Nucleus accumbens (tissue), 56 donors: ENCODE data around the gene GARNL3.

Experiments used
- DNase-seq, 56 donors: peaks; one replicate each; lab custom pipeline; 2025; lab: John Stamatoyannopoulos, UW

The GARNL3 gene

GRCh38 chr9:127305206-127305837 lies 40.7 kb downstream of the GARNL3 start:
- no peak for DNase-seq

DNA sequence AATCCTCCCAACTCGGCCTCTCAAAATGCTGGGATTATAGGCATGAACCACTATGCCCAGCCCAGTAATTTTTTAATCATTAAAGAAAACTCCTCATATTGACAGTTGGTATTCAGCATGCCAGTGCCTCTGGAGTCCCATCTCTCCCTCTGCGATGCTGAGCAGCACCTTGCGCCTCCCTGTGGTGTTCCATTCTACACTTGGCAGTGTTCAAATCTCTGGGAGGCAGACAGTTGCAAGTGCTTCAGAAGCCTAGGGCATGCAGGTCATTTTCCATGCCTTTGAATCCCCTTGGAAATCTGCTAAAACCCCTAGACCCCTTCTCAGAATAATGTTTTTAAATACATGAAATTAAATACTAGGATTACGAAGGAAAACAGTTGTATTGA lies 41.3 kb downstream of the GARNL3 start:
- DNase-seq: no peak

GRCh38 chr9:127307802-127308201 lies 43.2 kb downstream of the GARNL3 start:
- peak in 6 of 56 donors; percentile 10 to 37 (median 14) for DNase-seq

- DNase-seq: no peak
These were observed 44.3 kb downstream of the GARNL3 start for GRCh38 chr9:127308652-127309434.

DNA sequence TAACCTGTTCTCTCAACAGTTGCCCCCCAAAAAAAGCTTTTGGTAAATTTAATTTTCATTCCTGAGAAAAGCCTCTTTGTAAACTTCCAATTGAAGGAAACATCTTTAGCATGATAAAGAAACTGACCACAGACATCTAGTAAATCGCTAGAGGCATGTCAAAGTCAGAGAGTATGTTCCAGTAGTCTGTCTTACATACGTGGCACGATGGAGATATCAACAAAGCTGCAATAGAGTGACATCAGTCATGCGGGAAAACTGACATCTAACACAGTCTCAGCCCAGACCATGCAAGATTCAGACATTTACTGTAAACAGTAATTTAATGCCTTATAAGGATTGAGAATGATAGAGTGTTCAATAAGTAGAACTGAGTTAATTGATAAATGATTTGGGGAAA lies 45.1 kb downstream of the GARNL3 start:
- DNase-seq: no peak

DNA sequence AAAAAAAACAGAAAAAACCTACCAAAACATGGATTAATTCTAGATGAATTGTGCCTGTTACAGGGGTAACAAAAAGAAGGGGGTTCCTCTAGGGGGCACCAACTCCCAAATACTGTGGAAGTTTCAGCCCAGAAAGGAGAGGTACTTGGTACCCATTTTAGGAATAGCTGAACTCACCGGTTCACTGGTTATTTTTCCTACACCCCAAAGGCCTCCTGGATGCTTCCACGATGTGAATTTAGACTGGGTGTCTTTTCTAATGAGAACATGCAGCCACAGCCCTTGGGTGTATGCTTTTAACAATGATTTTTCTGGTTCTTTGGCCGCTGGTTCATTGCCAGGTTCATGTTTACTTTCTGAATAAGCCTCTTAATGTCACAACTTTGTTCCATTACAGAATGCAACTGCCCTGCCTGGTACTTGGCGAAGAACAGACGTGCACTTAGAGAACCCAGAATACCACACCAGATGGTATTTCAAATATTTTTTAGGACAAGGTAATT lies 46.7 kb downstream of the GARNL3 start:
- peak in 2 of 56 donors; percentile 4 to 6 for DNase-seq

- no peak for DNase-seq
These were observed 48.5 kb downstream of the GARNL3 start for GRCh38 chr9:127313042-127313560.

GRCh38 chr9:127314911-127315310 lies 50.3 kb downstream of the GARNL3 start:
- no peak for DNase-seq

DNA sequence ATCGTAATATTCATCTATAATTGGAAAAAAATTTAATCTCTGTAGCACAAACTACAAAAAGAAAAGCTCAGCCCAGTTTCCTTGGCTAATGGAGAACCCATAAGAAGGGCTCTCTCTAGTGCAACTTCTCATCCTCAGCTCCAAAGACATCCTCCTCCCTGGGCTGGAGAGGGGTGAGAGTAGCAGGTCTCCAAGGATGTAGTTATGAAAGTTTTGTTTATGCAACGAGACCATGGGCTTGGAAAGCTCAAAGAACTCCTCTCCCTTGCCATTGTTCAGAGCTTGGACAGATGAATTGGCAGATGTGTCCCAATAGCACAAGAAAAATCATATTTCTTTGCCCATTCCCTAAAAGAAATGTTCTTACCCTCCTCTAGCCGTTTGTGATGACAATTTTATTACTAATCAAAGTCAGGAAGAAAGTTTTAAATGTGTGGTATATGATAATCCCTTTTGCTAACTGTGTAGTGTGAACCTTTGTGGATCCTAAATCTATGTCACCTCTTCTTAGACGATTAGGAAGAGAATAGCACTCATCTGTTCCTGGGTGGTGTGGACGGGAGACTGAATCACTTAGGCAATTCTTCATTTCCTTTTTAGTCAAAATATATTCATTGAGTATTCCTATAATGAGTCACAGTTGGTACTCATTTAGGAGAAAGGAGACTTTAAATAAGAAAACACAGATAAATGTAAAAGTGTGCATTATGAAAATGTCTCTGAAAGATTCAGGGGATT lies 52.2 kb downstream of the GARNL3 start:
- no peak for DNase-seq

DNA sequence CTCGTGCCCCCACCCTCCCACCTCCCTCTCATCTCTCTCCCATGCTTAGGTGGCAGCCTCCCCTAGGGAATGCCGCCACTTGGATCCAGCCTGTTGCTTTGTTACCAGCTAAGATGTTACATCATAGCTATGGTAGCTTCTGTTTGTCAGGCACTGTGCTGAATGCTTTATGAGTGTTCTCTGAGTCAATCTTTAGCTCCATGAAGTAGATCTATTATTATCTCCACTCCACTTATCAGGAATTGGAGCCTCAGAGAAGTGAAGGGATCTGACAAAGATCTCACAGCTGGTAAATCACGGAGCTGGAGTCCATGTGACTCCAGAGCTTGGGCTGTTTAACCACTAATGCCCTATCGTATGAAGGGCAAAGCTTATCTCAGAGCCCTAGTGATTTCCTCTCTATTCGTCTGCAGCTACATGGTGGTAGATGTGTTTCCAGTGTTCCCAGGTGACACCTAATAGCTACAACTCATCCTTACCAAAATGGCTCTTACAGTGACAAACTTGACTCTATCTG lies 54.1 kb downstream of the GARNL3 start:
- no peak for DNase-seq

DNA sequence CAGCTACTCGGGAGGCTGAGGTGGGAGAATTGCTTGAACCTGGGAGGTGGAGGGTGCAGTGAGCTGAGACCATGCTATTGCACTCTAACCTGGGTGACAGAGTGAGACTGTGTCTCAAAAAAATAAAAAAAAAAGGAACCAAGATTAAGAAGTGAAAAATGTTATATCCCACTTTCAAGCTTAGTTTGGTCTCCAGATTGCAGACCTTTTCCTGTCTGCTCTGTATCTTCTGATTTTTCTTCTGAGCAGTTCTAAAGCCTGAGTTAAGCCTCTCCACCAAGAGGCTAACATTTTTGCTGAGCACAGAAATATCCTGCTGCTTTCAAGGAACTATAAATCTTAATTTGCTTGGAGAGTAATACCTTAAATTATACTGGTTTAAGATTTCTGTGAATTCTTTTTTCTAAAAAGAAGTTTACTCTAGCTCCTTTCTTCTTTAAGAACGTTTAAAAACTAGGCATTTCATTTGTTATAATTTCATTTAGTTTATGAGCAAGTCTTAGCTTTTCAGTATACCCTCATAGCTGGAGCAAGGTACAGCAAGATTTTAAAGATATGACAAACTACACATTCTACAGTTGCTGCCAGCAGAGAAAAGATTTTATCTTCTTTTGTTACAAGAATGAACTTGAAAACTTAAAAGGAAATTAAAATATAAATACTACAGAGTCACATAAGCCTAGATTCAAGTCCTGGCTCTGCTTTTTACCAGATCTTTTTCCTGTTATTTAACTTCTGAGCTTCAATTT lies 55.0 kb downstream of the GARNL3 start:
- no peak for DNase-seq

GRCh38 chr9:127320115-127320378 lies 55.5 kb downstream of the GARNL3 start:
- no peak for DNase-seq

GRCh38 chr9:127323393-127323792 lies 58.8 kb downstream of the GARNL3 start:
- DNase-seq: no peak

DNA sequence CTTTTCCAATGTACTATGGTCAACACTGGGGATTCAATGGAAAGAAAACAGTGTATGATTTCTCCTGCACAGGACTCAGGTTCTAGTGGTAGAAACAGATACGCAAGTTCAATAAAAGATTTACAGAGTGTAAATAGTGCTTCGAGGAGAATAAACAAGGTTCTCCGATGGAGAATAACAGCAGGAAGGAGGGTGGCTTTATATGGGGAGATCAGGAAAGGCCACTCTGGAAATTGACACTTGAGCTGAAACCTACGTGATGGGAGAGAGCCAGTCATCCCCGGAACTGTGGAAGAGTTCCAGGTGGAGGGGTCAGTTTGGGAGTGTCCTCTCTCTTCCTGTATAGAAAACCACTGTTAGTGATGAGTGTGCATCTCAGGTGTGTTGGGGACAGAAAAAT lies 65.9 kb downstream of the GARNL3 start:
- DNase-seq: no peak

GRCh38 chr9:127333221-127334064 lies 68.9 kb downstream of the GARNL3 start:
- DNase-seq: no peak

DNA sequence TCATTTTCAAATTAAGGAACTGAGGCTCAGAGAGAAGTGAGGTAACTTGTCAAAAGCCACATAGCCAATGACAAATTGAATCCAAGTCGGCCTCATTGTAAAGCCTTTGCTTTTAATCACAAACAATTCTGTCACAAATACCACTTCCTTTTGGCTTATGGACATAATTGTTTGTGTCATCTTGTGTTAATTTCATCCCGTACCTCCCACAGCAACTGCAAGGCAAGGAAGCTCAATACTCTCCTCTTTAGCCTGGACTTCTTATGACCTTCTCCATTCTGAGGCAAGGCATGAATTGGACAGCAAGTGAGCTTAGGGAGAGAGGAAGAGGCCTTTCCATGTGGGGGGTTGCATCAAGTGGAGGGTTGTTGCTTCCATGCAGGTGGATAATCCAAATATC lies 70.2 kb downstream of the GARNL3 start:
- no peak for DNase-seq

DNA sequence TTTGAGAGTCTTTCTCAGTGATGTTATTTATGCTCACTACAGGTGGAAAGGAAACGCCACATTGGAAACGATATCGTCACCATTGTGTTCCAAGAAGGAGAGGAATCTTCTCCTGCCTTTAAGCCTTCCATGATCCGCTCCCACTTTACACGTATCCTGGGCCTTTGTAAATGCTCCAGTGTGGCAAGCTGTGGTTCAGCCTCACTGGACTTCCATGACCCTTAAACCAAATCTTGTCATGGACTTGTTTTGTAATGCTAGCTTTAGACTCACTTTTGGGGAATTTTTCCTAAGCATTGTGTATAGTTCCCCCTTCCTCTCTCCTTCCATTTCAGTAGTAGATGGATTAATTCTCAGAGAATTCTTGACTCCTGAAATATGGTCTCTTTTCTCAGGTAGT lies 71.5 kb downstream of the GARNL3 start:
- no peak for DNase-seq

DNA sequence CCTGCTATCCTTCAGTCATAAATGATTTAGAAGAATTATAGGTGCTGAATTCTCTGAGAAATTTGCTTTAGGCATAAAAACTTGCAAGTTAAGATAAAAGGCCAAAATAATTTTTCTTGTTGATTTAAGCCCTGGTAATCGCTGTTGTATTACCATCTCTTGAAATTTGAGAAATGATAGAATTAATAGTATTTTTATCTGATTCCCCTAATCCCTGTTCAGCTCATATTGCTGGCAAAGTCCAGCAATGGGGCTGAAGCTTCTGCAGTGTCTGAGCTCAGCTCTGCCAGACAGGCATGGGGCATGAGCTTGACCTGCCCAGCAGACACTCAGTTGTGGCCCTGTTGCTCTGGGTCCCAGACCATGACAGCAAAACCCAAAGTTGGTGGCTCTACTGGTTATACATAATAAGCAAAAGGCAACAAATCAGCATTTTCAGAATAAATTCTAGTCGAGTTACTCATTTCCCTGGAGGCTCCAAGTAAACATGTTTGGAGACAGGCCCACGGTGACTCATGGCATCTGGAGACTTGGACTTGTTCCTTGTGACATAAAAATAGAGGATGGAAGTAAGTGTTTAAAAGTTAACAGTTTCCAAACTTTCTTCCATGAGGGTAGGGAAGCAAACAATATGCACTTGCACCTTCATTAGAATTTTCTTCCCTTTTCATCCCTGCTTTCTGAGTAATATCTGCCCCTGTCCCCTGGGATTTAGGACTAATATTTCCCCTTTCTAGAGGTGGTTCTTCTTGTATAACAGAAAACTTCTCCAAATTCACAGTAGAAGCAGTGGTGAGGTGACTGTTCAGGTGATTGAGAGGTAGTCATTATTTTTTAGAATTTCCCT lies 72.2 kb downstream of the GARNL3 start:
- peak in 9 of 56 donors; percentile 3 to 69 (median 11) for DNase-seq

- no peak for DNase-seq
These were observed 76.1 kb downstream of the GARNL3 start for GRCh38 chr9:127340721-127341120.
